PFSK-1 (cell line): ENCODE measurements around the gene ACOX3.

Experiments
- FOXP2 ChIP-seq: optimal IDR thresholded peaks from 2 replicates; pipeline ENCODE3; 2011; ENCODE audit warnings: borderline replicate concordance, control low read depth, inconsistent platforms; ENCODE audit not compliant: insufficient read depth; ENCODE audit errors: extremely low read length, extremely low read depth
- POLR2AphosphoS5 ChIP-seq: IDR thresholded peaks from 2 replicates; pipeline ENCODE4 v1.6.1; 2012; ENCODE audit warnings: low read depth, mild to moderate bottlenecking, control low read depth, low read length, moderate library complexity
- REST ChIP-seq, 2 experiments: IDR thresholded peaks; 2 replicates each; pipeline versions ENCODE4 v1.6.1 to v1.8.0; 2011 to 2012; ENCODE audit warnings: low read depth in 2 of 2, low read length in 2 of 2, control low read depth in 1 of 2, inconsistent platforms in 1 of 2, mild to moderate bottlenecking in 1 of 2, moderate library complexity in 1 of 2; ENCODE audit not compliant: insufficient read depth in 1 of 2
- SIN3A ChIP-seq: IDR thresholded peaks from 2 replicates; pipeline ENCODE4 v1.6.1; 2012; ENCODE audit warnings: mild to moderate bottlenecking, low read length, moderate library complexity, borderline replicate concordance; ENCODE audit not compliant: insufficient read depth
- TAF1 ChIP-seq: IDR thresholded peaks from 2 replicates; pipeline ENCODE4 v1.6.1; 2012; ENCODE audit warnings: low read length, control low read depth, borderline replicate concordance; ENCODE audit not compliant: insufficient read depth

ACOX3 gene

GRCh38 chr4:8349664-8350236 lies 90.8 kb downstream of the ACOX3 start:
- no peak for TF ChIP-seq REST (IDR thresholded peaks at IDR 0.05; ENCODE audit: insufficient read depth in 1 of 2, low read depth in 2 of 2, low read length in 2 of 2)
- TF ChIP-seq TAF1: no peak
- no peak for TF ChIP-seq SIN3A
- no peak for TF ChIP-seq FOXP2
- no peak for TF ChIP-seq POLR2AphosphoS5

DNA sequence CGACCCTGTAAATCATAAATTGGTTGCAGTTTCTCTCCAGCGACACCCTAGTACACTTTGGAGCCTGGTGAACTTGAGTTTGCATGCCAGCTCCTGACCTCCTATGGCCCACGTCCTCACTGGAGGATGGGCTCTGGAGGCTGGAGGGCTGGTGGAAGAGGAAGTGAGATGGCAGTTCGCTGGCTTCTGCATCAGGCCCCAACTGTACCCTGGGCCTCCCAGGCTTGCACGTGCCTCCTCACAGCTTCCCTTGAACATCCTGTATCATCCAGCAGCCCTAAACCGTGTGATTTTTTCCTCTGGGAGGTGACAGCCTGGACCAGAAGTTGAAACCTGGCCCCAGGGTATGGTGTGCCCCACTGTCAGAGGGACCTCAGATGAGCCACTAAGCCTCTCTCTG lies 92.5 kb downstream of the ACOX3 start:
- no peak for TF ChIP-seq FOXP2
- TF ChIP-seq REST (IDR thresholded peaks at IDR 0.05; ENCODE audit: insufficient read depth in 1 of 2, low read depth in 2 of 2, low read length in 2 of 2): no peak
- no peak for TF ChIP-seq POLR2AphosphoS5
- TF ChIP-seq SIN3A: no peak
- no peak for TF ChIP-seq TAF1

DNA sequence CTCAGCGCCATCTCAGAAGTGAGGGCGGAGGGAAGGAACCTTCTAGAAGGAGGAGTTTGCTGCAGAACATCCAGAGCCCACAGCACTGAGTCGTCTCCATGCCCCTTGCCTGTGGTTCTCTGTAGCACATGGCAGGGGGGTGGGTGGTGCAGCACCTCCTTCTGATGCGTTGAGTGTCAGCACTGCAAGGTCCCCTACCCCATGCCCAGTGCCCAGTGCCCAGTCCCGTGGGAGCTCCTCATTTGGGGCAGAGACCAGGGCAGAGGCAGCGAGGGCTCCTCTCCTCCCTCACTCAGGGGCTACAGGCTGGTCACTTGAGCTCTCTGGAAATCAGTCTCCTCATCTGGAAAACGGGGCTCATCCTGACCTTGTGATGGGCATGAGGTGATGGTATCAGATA lies 92.9 kb downstream of the ACOX3 start:
- TF ChIP-seq SIN3A: no peak
- TF ChIP-seq TAF1: no peak
- no peak for TF ChIP-seq FOXP2
- no peak for TF ChIP-seq REST (IDR thresholded peaks at IDR 0.05; ENCODE audit: insufficient read depth in 1 of 2, low read depth in 2 of 2, low read length in 2 of 2)
- TF ChIP-seq POLR2AphosphoS5: no peak

DNA sequence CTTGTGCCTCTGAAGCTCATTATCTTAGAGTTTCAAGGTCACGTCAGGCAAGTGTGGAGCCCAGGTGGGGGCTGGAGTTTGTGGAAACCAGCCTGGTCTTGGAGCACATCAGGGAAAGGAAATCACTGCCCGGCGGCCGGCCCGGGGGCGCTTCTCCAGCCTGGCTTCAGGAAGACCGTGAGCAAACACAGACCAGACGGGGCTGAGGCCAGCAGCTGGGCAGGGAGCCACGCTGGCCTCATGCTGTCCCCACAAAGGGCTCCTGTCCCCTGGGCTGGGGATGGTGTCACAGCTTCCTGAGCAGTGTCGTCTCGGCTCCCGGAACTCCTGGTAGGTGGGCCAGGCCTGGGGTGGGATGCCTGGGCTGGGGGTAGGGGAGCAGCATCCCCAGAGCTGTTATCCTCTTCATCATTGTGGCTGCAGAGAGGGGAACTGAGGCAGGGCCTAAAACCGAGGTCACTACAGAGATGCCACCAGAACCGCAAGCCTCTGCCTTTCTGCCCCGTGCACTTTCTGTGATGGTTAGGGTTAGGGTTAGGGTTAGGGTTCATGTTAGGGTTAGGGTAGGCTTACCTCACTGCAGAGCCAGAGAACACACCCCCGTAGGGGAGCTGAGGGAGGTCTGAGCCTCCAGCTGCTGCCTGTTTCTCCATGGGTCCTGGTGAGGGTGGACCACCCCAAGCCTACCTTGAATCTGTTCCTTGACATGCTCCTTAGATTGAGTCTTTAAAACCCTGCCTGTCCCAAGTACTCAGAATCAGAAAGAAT lies 93.5 kb downstream of the ACOX3 start:
- TF ChIP-seq POLR2AphosphoS5 (no peak), REST (IDR thresholded peaks at IDR 0.05; ENCODE audit: insufficient read depth in 1 of 2, low read depth in 2 of 2, low read length in 2 of 2) (no peak), TAF1 (no peak), SIN3A (no peak), FOXP2 (no peak)
